Vagina (tissue), 2 donors: Measurements from ENCODE around the gene MRPL17. TPM values are rescaled to one million over a fixed set of nuclear protein-coding genes. Genes with fewer than 3 reads are reported as not detected.

Experiments used
- DNase-seq, 2 donors: peaks; one replicate each; pipeline ENCODE4 v3.0.0-alpha.2; 2017; ENCODE audit errors: extremely low spot score in 2 of 2
- H3K27ac ChIP-seq: fragments of 200-600 bp; sonication (generic); one replicate; pipeline ENCODE4 v1.5.1; 2019
- H3K27me3 ChIP-seq: fragments of 200-600 bp; sonication (generic); one replicate; pipeline ENCODE4 v1.5.1; 2019
- H3K36me3 ChIP-seq, 2 donors: fragments of 200-600 bp; sonication (generic); one replicate each; pipeline ENCODE4 v1.5.1; 2017 to 2019
- H3K4me1 ChIP-seq: fragments of 200-600 bp; sonication (generic); one replicate; pipeline ENCODE4 v1.5.1; 2019
- H3K4me3 ChIP-seq, 2 donors: fragments of 200-600 bp; sonication (generic); 1 replicate in 1 of 2; 2 replicates in 1 of 2; pipeline ENCODE4 v1.5.1; 2016 to 2019
- H3K9me3 ChIP-seq: fragments of 200-600 bp; sonication (generic); one replicate; pipeline ENCODE4 v1.5.1; 2019
- POLR2A ChIP-seq, 2 donors: fragments of 450-650 bp; IDR thresholded peaks; one replicate each; pipeline ENCODE4 v1.6.1; 2017; ENCODE audit warnings: antibody characterized with exemption in 2 of 2, mild to moderate bottlenecking in 2 of 2, moderate library complexity in 2 of 2
- POLR2AphosphoS5 ChIP-seq, 2 donors: sonication (generic); formaldehyde crosslinking; IDR thresholded peaks; one replicate each; pipeline ENCODE4 v1.9.0; 2017; ENCODE audit warnings: antibody characterized with exemption in 2 of 2, mild to moderate bottlenecking in 2 of 2, low read depth in 1 of 2; ENCODE audit not compliant: insufficient read depth in 1 of 2
- intact Hi-C: fragments of 100-400 bp; cut with DNase I; formaldehyde crosslinking; loops from one replicate; pipeline ENCODE4 v1.15.1; 2023
- total RNA-seq: library from RNA; depleted of rRNA; stranded (reverse); fragments of >200 nt; gene quantifications from one replicate; pipeline ENCODE4 v1.2.3, GENCODE V29; 2016
- TF ChIP-seq, protein P1 (sequence below), 3 experiments: fragments of 450-650 bp in 2 of 3; fragments of 200-600 bp in 1 of 3; sonication (generic) in 1 of 3; IDR thresholded peaks; one replicate each; pipeline ENCODE4 v1.5.1; 2017 to 2019; ENCODE audit warnings: antibody characterized with exemption in 3 of 3, mild to moderate bottlenecking in 2 of 3, moderate library complexity in 2 of 3

The MRPL17 gene
- total RNA-seq, 1 donor from 2014 or later, result 55.2 TPM

DNA sequence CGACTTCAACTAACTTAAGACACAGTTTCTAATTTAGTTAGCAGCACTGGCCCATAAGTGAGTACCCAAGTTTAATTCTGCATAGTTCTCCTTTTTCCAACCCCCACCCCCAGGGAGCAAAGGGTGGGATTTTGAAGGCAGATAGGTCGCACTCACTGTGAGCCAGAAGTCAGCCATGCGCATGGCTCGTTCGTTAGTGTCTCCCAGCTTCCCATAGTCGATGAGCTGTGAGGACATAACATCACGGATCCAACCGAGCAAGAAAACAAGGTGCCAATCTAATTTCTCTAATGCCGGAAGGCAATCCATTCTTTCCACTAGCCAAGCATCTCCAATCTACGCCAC, 577 bp downstream of the MRPL17 start:
- Histone ChIP-seq H3K36me3 (no peaks in the 10 kb centered on the region), H3K4me1 (peaks cover 24% of the 10 kb centered on the region), H3K9me3 (no peaks in the 10 kb centered on the region), H3K4me3 (peak overlapping the region; percentile 77 to 78), H3K27me3 (no peaks in the 10 kb centered on the region), H3K27ac (peak overlapping the region; percentile 94)
- TF ChIP-seq, protein P1, sequence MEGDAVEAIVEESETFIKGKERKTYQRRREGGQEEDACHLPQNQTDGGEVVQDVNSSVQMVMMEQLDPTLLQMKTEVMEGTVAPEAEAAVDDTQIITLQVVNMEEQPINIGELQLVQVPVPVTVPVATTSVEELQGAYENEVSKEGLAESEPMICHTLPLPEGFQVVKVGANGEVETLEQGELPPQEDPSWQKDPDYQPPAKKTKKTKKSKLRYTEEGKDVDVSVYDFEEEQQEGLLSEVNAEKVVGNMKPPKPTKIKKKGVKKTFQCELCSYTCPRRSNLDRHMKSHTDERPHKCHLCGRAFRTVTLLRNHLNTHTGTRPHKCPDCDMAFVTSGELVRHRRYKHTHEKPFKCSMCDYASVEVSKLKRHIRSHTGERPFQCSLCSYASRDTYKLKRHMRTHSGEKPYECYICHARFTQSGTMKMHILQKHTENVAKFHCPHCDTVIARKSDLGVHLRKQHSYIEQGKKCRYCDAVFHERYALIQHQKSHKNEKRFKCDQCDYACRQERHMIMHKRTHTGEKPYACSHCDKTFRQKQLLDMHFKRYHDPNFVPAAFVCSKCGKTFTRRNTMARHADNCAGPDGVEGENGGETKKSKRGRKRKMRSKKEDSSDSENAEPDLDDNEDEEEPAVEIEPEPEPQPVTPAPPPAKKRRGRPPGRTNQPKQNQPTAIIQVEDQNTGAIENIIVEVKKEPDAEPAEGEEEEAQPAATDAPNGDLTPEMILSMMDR (IDR thresholded peaks at IDR 0.05), result no peak
- TF ChIP-seq POLR2AphosphoS5 (IDR thresholded peaks at IDR 0.05; ENCODE audit: insufficient read depth in 1 of 2, low read depth in 1 of 2), result no peak
- TF ChIP-seq POLR2A (IDR thresholded peaks at IDR 0.05), result no peak
- intact Hi-C loops, result loop anchor here (5.0 kb wide), 1 partner anchor 80 kb away; the partner anchor contains the start of genes ILK and RRP8
- DNase-seq, result peak in 1 of 2 donors; percentile 86

- no peaks in the 10 kb centered on the region for H3K9me3 ChIP-seq
- H3K4me1 ChIP-seq, result peaks cover 24% of the 10 kb centered on the region
- no peak overlapping the region for H3K27ac ChIP-seq
- no peaks in the 10 kb centered on the region for H3K36me3 ChIP-seq
- TF ChIP-seq, protein P1 (IDR thresholded peaks at IDR 0.05), result no peak
- no peak for TF ChIP-seq POLR2AphosphoS5 (IDR thresholded peaks at IDR 0.05; ENCODE audit: insufficient read depth in 1 of 2, low read depth in 1 of 2)
- no peak for TF ChIP-seq POLR2A (IDR thresholded peaks at IDR 0.05)
- intact Hi-C loops, result loop anchor here (5.0 kb wide), 1 partner anchor 80 kb away; the partner anchor contains the start of genes ILK and RRP8
- H3K27me3 ChIP-seq, result no peaks in the 10 kb centered on the region
- DNase-seq, result no peak
- H3K4me3 ChIP-seq, result peak overlapping the region; percentile 77 to 78
Observed at GRCh38 chr11:6681949-6682348, 1.2 kb downstream of the MRPL17 start.

DNA sequence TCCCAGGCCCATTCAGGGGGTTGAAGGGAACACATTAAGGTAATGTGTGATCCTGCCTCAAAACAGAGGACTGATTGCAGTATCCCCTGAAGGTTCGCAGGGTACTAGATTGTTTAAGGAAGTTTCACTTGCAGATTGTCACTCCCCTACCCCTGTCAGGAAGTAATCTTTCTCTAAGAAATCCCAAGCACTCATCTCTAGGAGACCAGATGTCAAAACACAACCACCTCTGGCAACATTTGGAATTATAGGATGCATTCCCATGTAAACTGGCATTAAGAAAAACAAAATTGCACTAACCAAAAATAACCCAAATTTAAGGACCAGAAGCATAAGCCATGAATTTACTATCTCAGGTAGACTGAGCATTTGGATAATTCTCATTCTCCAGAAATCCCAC, 1.6 kb downstream of the MRPL17 start:
- intact Hi-C loops, result loop anchor here (5.0 kb wide), 1 partner anchor 79 kb away; the partner anchor contains the start of genes ILK and RRP8
- no peak overlapping the region for H3K27ac ChIP-seq

GRCh38 chr11:6677018-6677417, 6.1 kb downstream of the MRPL17 start:
- Histone ChIP-seq H3K27me3 (no peaks in the 10 kb centered on the region), H3K36me3 (no peaks in the 10 kb centered on the region), H3K9me3 (no peaks in the 10 kb centered on the region), H3K27ac (no peak overlapping the region), H3K4me3 (no peak overlapping the region), H3K4me1 (peaks cover 14% of the 10 kb centered on the region)
- no peak for TF ChIP-seq POLR2A (IDR thresholded peaks at IDR 0.05)
- TF ChIP-seq POLR2AphosphoS5 (IDR thresholded peaks at IDR 0.05; ENCODE audit: insufficient read depth in 1 of 2, low read depth in 1 of 2), result no peak
- TF ChIP-seq, protein P1 (IDR thresholded peaks at IDR 0.05), result no peak
- intact Hi-C loops, result no loop called here
- no peak for DNase-seq

More for the DNA sequence above, 1.6 kb downstream of the MRPL17 start:
- Histone ChIP-seq H3K4me1 (peaks cover 24% of the 10 kb centered on the region), H3K4me3 (no peak overlapping the region), H3K9me3 (no peaks in the 10 kb centered on the region), H3K36me3 (no peaks in the 10 kb centered on the region), H3K27me3 (no peaks in the 10 kb centered on the region)
- TF ChIP-seq POLR2AphosphoS5 (IDR thresholded peaks at IDR 0.05; ENCODE audit: insufficient read depth in 1 of 2, low read depth in 1 of 2), result no peak
- TF ChIP-seq POLR2A (IDR thresholded peaks at IDR 0.05), result no peak
- TF ChIP-seq, protein P1 (IDR thresholded peaks at IDR 0.05), result no peak
- no peak for DNase-seq

GRCh38 chr11:6674862-6675261, 8.3 kb downstream of the MRPL17 start:
- no peaks in the 10 kb centered on the region for H3K9me3 ChIP-seq
- intact Hi-C loops, result no loop called here
- no peak overlapping the region for H3K4me3 ChIP-seq
- H3K27me3 ChIP-seq, result no peaks in the 10 kb centered on the region
- no peak overlapping the region for H3K27ac ChIP-seq
- DNase-seq, result no peak
- H3K36me3 ChIP-seq, result no peaks in the 10 kb centered on the region
- TF ChIP-seq, protein P1 (IDR thresholded peaks at IDR 0.05), result no peak
- no peak for TF ChIP-seq POLR2AphosphoS5 (IDR thresholded peaks at IDR 0.05; ENCODE audit: insufficient read depth in 1 of 2, low read depth in 1 of 2)
- TF ChIP-seq POLR2A (IDR thresholded peaks at IDR 0.05), result no peak
- peaks cover 4% of the 10 kb centered on the region for H3K4me1 ChIP-seq
